GM12878 (cell line): ENCODE results near the gene GNB5.
A peak's percentile ranks its signal among the peaks of the same experiment; 100 is the strongest.

Experiments
- POLR2A ChIP-seq: IDR thresholded peaks from 2 replicates; pipeline ENCODE4 v1.6.1; 2011; ENCODE audit warnings: low read depth, mild to moderate bottlenecking, low read length
- TAF1 ChIP-seq: IDR thresholded peaks from 2 replicates; pipeline ENCODE4 v1.6.1; 2011; ENCODE audit warnings: mild to moderate bottlenecking, low read depth, low read length, borderline replicate concordance
- USF1 ChIP-seq: IDR thresholded peaks from 2 replicates; pipeline ENCODE4 v1.6.1; 2011; ENCODE audit warnings: borderline replicate concordance, low read depth, mild to moderate bottlenecking, moderate library complexity, mixed read lengths, low read length; ENCODE audit not compliant: insufficient read depth; ENCODE audit errors: extremely low read length
- ZBED1 ChIP-seq: IDR thresholded peaks from 2 replicates; pipeline ENCODE4 v1.6.1; 2016; ENCODE audit warnings: borderline replicate concordance
- TF ChIP-seq, protein P1 (sequence below), 3 experiments: IDR thresholded peaks in 2 of 3; conservative IDR thresholded peaks in 1 of 3; 2 replicates each; pipeline ENCODE4 v1.5.1; 2011; ENCODE audit warnings: low read depth in 3 of 3, low read length in 3 of 3, mild to moderate bottlenecking in 3 of 3, control low read depth in 2 of 3, moderate library complexity in 2 of 3, inconsistent platforms in 1 of 3, mixed read lengths in 1 of 3; ENCODE audit not compliant: control insufficient read depth in 2 of 3, insufficient read depth in 1 of 3; ENCODE audit errors: extremely low read depth in 1 of 3
- TF ChIP-seq, protein P2 (sequence below): IDR thresholded peaks from 2 replicates; pipeline ENCODE4 v1.6.1; 2012; ENCODE audit warnings: mild to moderate bottlenecking, low read depth, low read length

GRCh38 chr15:52179278-52180195 lies 11.7 kb downstream of the GNB5 start:
- TF ChIP-seq USF1 (no peak), POLR2A (peak; percentile 89), TAF1 (peak; percentile 50; the same call in 1 of the 2 replicates), ZBED1 (no peak)
- TF ChIP-seq, protein P1, sequence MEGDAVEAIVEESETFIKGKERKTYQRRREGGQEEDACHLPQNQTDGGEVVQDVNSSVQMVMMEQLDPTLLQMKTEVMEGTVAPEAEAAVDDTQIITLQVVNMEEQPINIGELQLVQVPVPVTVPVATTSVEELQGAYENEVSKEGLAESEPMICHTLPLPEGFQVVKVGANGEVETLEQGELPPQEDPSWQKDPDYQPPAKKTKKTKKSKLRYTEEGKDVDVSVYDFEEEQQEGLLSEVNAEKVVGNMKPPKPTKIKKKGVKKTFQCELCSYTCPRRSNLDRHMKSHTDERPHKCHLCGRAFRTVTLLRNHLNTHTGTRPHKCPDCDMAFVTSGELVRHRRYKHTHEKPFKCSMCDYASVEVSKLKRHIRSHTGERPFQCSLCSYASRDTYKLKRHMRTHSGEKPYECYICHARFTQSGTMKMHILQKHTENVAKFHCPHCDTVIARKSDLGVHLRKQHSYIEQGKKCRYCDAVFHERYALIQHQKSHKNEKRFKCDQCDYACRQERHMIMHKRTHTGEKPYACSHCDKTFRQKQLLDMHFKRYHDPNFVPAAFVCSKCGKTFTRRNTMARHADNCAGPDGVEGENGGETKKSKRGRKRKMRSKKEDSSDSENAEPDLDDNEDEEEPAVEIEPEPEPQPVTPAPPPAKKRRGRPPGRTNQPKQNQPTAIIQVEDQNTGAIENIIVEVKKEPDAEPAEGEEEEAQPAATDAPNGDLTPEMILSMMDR (IDR thresholded peaks at IDR 0.05 in 2 of 3, conservative IDR thresholded peaks at IDR 0.05 in 1 of 3; ENCODE audit: control insufficient read depth in 2 of 3, extremely low read depth in 1 of 3, insufficient read depth in 1 of 3, low read depth in 3 of 3, low read length in 3 of 3), result no peak
- TF ChIP-seq, protein P2, sequence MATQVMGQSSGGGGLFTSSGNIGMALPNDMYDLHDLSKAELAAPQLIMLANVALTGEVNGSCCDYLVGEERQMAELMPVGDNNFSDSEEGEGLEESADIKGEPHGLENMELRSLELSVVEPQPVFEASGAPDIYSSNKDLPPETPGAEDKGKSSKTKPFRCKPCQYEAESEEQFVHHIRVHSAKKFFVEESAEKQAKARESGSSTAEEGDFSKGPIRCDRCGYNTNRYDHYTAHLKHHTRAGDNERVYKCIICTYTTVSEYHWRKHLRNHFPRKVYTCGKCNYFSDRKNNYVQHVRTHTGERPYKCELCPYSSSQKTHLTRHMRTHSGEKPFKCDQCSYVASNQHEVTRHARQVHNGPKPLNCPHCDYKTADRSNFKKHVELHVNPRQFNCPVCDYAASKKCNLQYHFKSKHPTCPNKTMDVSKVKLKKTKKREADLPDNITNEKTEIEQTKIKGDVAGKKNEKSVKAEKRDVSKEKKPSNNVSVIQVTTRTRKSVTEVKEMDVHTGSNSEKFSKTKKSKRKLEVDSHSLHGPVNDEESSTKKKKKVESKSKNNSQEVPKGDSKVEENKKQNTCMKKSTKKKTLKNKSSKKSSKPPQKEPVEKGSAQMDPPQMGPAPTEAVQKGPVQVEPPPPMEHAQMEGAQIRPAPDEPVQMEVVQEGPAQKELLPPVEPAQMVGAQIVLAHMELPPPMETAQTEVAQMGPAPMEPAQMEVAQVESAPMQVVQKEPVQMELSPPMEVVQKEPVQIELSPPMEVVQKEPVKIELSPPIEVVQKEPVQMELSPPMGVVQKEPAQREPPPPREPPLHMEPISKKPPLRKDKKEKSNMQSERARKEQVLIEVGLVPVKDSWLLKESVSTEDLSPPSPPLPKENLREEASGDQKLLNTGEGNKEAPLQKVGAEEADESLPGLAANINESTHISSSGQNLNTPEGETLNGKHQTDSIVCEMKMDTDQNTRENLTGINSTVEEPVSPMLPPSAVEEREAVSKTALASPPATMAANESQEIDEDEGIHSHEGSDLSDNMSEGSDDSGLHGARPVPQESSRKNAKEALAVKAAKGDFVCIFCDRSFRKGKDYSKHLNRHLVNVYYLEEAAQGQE, result no peak
